HG02759 (cell line): ENCODE data around the gene TIMMDC1.
"Not testable (repeated sequence)": the region's sequence is repeated elsewhere in the genome, so short reads cannot be mapped to it uniquely, and the experiment has no call there.

Experiments used
- ATAC-seq: cut with Tn5 transposase; IDR thresholded peaks from one replicate; pipeline ENCODE4 v1.9.1; 2021; ENCODE audit warnings: mild to moderate bottlenecking, moderate library complexity; ENCODE audit not compliant: unreplicated experiment

The TIMMDC1 gene

DNA sequence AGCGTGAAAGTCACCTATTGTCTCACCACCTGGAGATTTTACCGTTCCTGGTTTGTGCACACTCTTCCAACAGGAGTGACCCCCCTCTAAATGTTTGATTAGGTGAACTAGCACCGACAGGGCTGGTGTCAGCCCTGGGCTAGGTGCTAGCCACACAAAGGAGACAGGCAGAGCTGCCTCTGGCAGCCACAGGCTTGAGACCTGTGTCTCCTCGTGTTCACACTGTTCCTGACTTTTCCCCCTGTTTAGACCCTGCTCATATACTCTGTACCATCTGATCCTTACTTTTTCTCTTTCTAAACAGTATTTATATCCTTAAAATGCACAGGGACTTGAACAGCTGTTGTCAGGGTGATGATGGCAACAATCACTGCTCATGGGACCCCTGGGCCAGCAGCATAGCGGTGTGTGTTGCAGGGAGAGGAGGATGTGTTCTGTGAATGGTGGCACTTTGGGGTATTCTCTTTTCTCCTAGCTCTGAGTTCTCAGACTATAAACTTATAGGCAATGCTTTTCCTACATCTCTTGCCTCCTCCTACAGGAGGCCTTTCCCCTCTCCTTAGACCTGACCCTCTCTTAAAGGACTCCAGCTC lies 55.6 kb downstream of the TIMMDC1 start:
- ATAC-seq = no peak

DNA sequence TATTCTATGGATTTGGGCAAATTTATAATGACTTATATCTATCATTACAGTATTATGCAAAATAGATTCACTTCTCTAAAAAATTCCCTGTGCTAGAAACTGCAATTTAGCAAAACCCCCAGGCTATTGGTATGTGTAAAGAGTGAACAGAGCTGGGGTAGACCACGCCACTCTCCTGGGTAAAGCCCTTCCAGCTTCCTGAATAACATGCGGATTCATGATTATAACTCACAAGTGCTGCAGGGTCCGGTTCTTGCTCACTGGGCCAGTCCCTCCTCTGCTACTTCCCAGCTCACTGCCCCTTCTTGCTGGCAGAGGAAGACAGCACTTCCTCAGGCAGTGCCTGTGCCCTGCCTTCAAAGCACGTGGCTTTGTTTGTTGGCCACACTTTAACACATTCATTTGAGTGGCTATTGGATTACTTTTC lies 57.0 kb downstream of the TIMMDC1 start:
- ATAC-seq = no peak

DNA sequence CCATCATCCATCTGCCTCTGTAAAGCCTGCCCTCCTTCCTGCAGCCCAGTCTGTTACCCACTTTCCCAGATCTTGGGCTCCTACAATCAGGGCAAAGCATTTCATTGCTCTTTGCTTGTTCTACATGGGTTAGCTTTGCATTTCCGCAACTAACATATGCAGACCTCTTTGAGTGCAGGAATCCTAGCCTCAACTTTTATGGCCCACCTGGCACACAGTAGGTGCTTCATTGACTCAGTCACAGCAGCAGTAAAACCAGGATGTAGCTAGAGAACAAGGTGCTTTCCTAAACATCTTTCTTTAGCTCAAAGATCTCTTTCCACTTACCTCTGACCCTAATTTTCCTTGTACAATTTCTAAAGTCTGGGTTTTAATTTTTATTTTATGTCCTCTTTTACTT lies 57.6 kb downstream of the TIMMDC1 start:
- ATAC-seq = no peak

DNA sequence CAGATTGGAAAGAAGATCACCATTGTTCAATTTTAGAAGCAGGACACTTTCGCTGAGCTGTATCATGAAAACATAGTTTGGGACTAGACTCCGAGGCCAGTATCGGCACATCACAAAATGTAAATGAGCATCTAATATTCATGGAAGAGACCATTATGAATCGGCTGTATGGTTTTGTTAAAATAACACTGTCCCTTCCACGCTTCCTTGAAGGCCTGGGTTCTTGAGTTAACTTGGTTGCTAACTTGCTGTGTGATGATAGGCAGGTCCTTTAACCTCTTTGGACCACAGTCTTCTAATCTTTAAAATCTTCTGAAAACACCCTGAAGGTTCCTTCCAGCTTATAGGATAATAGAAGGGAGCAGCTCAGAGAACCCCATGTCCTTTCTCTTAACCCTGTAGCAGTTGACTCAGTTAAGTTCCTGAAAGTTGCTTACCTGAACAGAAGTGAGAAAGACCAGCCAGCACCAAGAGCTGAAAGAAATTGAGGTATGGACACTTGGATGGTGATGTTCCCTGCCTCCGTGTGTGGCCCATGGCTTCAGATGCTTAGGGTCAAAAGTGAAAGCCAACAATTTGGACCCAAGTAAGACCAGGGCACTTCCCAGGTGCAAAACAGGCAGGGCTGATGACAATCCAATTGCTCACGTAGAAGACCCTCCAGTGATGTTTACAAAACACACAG lies 59.0 kb downstream of the TIMMDC1 start:
- no peak for ATAC-seq

DNA sequence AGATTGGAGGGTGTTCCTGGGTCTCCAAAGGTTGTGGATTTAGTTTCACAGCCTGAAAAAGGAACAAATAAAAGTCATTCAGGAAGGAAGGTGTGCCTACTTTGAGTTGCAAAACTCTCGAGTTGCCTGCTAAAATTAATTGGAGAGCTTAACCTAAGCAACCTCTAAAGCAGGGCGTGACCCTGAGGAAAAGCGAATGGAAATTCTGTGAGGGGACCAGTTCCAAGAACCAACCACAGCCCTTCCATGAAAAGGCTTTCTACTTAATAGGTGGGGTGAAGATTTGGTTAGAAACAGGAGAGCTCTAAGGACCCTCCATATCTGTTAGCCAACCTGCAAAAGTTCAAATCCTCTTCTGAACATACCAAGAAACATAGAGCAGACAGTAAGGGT lies 59.5 kb downstream of the TIMMDC1 start:
- ATAC-seq = no peak

DNA sequence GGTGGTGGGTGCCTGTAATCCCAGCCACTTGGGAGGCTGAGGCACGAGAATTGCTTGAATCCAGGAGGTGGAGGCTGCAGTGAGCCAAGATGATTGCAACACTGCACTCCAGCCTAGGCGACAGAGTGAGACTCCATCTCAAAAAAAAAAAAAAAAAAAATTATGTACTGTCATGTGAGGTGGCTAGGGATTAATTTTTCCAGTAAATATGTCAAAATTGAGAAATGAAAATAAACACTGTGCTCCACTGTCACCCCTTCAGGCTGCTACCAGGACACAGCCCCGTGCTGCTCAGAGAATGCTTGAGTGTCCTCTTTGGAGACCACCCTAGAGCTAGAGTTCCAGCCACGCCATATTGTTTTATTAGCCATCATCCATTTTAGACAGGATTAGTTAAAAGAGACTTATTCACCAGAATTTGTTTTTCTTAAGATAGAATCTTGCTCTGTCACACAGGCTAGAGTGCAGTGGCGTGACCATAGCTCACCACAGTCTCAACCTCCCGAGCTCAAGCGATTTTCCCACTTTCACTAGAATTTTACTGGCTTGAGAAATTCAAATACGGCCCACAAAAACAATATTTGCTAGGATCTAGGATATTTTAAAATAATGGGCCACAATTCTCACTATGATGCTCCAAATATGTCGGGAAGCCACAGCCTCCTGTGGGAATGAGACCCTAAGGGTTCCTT lies 60.4 kb downstream of the TIMMDC1 start:
- no peak for ATAC-seq

DNA sequence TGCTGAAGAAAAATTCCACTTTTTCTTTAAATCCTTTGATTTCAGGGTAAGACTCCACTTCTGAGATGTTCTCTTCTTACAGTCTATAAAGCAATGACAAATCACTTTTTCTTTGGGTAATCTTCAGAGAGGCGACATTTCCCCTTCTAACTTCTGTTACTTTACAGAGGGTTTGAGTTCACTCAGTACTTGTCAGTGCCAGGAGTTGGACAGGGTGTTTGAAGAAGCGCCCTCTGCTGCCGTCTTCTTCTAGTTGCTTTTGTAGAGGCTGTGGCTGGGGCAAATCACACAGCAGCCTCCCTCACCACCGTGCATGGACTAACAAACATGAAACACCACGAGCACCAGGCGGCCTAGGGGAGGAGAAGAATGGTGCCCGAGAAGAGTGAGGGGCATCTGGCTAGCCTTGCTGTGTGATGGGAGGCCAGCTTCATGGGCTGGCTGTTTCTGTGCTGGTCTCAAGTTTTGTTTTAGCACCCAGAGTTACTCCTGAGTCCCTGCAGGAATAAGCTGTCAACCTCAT lies 61.2 kb downstream of the TIMMDC1 start, which contains the start of gene CD80:
TSS of gene CD80 (minus strand) at position 174 of the 523 bp plus-strand sequence. CDS start 1,886 bp downstream, outside the sequence.
- peak; percentile 59 for ATAC-seq

DNA sequence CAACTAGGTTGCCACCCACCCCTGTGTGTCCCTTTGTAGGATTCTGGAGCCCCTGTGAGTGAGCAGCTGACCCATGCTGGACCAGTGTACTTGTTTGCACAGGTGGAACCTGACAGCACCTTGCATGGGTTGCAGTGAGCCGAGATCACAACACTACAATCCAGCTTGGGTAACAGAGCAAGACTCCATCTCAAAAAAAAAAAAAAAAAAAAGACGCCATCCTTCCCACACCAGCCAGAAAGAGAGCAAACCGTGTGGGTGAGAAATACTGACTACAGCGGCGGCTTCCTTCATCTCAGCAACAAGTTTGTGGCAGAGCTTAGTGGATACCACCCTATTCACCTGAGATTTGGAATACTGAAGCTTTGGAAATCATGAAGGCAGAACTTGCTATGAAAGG lies 61.8 kb downstream of the TIMMDC1 start:
- no peak for ATAC-seq

DNA sequence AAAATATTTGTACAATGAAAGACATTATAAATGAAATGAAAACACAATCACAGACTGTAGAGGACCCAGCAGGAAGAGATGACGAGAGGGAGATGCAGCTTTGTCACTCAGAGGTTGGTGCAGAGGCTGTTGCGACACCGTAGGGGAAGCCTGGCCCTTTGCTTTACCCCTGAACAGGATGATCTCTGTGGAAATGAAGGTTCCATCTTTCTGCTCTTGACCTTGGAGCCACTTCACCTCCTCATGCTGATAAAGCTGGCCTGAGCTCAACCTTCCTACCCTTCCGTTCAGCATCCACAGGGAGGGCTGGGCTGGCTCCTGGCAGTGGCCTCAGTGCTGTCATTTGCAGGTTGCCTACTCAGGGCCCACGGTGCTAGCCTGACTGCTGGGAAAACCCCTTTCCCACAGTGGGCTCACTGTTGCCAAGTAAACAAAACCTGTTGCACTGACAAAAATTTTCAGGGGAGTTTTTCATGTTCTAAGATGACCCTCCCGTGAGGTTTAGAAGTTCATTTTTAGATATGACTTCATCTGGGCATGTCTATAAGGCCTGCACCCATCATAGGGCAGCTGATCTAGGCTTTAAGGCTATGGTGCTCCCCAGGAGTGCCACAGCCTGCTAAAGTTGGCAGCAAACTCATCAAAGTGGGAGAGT lies 64.1 kb downstream of the TIMMDC1 start:
- peak; percentile 79 for ATAC-seq

DNA sequence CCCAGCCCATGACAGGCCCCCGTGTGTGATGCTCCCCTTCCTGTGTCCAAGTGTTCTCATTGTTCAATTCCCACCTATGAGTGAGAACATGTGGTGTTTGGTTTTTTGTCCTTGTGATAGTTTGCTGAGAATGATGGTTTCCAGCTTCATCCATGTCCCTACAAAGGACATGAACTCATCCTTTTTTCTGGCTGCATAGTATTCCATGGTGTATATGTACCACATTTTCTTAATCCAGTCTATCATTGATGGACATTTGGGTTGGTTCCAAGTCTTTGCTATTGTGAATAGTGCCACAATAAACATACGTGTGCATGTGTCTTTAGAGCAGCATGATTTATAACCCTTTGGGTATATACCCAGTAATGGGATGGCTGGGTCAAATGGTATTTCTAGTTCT lies 65.0 kb downstream of the TIMMDC1 start:
- not testable (repeated sequence) for ATAC-seq

DNA sequence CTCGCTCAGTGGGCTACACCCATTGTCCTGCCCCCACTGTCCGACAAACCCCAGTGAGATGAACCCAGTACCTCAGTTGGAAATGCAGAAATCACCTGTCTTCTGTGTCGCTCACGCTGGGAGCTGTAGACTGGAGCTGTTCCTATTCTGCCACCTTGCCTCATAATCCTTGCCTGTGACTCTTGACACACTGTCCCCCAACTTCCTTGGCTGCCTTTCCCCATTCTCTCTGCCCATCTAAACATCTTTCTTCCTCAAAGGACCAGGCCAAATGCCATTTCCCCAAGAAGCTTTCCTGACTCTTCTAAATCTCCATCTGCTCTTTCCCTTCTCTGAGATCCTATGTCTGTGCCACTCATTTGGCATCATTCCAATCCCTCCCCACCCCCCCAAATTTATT lies 70.8 kb downstream of the TIMMDC1 start:
- ATAC-seq = no peak

DNA sequence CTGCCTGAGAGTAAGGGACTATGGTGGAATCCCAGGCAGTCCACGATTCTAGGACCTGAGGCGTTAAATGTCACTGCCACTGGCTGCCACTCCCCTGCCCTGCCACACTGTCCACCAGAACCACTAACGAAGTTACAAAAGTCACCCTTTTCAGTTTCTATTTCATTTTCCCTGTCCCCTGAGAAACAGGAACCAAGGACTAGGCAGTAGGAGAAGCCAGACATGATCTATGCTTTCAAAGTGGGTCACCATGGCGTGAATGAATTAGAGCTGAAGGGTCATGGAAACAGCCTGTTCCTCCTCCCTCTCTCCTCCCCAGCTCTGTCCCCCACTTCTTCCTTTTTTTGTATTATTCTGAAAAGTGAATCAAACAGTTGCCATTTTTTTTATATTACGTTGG lies 71.9 kb downstream of the TIMMDC1 start:
- ATAC-seq = no peak

DNA sequence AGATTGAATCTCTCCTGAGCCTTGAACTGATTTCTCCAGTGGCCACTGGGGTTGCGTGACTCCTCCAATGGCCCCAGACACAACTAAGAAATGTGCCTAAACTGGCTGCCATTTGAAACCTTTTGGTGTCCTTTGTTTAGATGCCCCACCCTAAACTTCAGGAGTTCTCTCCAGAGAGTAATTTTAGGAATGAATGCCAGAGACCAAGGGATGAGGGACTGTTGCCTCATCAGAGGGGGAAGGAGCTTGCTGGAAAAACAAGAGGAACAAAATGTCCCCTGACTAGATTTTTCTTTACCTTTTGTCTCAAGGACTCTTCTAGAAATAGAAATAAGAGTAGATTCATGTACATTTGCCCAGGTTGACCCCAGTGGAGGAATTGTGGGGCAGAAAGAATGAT lies 72.9 kb downstream of the TIMMDC1 start:
- ATAC-seq = no peak

DNA sequence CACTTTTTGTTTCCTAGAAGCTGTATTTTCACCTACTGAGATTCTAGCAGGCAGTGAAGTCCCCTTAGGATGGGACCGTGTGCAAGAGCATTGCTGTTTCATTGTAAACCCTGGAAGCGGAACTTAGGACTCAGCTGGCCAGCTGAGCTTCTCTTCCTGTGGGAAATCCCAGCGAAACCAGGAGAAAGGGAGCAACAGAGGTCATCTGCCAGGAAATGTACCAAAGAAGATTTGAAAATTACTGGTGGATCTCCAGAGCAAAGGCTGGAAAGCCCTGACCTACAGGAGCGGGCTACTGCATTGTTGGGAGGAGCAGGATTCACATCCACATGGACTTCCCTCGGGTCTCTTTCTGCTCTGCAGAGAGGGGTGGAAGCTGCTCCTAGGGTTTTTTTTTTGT lies 73.3 kb downstream of the TIMMDC1 start:
- no peak for ATAC-seq
